ENCODE data around the gene HADHA. TPM values are rescaled to one million over a fixed set of nuclear protein-coding genes. Genes with fewer than 3 reads are reported as not detected.

HADHA gene
- total RNA-seq, 3 donors from 2014 or later (not counting 1 experiment from before 2014, with no cell fraction given), result 66.6 to 76.1 (median 68.9) TPM

DNA sequence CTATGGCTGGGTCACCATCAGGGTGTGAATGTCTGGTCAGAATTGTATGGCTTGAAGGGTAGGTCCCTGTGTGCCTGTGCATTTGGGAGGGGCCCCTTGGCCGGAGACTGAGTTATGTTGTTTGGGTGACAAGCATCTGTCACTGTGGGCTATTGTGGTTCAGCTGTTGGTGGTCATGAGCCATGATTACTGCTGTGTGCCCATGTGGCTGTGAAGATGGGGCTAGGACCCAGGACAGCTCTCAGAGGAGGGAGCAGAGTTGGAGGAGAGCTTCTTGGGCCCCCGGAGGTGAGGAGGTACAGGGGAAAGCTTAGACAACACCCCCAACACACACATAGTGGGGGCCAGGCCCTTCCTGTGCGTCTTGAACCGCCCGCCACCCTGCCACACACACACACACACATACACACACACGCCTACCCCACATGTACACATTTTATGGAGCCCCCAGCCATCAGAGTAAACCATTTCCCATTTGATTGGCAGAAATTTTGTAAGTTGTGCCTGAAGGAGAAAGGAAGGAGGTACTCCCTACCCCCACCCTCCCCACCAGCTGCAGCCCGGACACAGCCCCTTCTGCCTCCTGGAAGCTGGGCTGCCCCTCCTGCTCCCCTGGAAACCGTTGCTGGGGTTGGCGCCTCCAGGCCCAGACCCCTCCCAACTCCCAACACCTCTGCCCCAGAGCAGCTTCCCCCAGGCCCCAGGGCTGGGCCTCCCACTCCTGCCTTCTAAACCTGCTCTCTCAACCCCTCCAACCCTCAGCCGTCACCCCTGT, 69.6 kb downstream of the HADHA start:
- H3K4me3 Mint-ChIP-seq, result peak overlapping the region; percentile 83

DNA sequence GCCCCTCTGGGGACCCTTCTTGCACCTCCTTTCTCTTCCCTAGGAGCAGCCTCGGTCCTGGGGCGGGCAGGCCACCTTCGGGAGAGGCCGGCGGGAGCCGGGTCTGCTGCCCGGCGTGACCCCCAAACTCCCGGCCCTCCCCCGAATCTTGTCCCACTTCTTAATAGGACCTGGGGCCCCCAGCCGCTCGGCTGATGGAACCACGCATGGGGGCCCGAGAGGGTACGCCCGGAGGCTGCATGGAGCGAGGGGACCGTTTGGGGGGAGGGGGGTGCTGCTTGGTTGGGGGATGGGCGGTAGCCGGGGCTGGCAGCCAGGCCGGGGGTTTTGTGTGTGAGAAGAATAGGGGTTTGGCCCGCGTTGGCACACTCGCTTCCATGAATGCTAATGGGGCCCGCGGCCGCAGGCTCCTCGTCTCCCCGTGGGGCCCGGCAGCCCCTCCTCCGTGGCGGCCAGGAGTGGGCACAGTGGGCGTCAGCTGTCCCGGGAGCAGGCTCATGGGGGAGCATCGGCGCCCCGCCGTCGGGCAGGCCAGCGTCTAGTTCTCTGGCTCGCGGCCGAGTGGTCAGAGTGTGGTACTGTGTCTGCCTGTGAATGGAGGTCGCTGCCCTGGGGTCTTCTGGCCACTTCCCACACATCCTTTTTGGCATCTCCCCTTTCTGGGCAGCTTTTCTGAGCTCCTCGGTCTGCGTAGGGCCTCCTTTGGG, 70.5 kb downstream of the HADHA start:
- Mint-ChIP-seq H3K27me3 (ENCODE audit: low read depth in 2 of 2) (peaks cover 40 to 48% of the 10 kb centered on the region in 2 donors), H3K4me3 (peak overlapping the region; percentile 83), H3K9me3 (no peaks in the 10 kb centered on the region), H3K27ac (peak overlapping the region in 1 of 2 donors; percentile 67), H3K36me3 (no peaks in the 10 kb centered on the region), H3K4me1 (peaks cover 17 to 27% of the 10 kb centered on the region in 2 donors)
- Histone ChIP-seq H3K4me3 (ENCODE audit: low read length) (no peak overlapping the region), H3K27ac (ENCODE audit: low read length) (no peak overlapping the region), H3K4me1 (ENCODE audit: control insufficient read depth, insufficient read depth, low read length) (peaks cover 27% of the 10 kb centered on the region), H3K36me3 (ENCODE audit: control insufficient read depth, insufficient read depth, low read length) (no peaks in the 10 kb centered on the region), H3K27me3 (ENCODE audit: control insufficient read depth, insufficient read depth, low read length) (peaks cover 22% of the 10 kb centered on the region), H3K9me3 (ENCODE audit: control insufficient read depth, insufficient read depth, low read length) (no peaks in the 10 kb centered on the region)
- TF ChIP-seq, protein P1, sequence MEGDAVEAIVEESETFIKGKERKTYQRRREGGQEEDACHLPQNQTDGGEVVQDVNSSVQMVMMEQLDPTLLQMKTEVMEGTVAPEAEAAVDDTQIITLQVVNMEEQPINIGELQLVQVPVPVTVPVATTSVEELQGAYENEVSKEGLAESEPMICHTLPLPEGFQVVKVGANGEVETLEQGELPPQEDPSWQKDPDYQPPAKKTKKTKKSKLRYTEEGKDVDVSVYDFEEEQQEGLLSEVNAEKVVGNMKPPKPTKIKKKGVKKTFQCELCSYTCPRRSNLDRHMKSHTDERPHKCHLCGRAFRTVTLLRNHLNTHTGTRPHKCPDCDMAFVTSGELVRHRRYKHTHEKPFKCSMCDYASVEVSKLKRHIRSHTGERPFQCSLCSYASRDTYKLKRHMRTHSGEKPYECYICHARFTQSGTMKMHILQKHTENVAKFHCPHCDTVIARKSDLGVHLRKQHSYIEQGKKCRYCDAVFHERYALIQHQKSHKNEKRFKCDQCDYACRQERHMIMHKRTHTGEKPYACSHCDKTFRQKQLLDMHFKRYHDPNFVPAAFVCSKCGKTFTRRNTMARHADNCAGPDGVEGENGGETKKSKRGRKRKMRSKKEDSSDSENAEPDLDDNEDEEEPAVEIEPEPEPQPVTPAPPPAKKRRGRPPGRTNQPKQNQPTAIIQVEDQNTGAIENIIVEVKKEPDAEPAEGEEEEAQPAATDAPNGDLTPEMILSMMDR (IDR thresholded peaks at IDR 0.05), result no peak
- intact Hi-C loops (cut with micrococcal nuclease), result loop anchor here (5.0 kb wide), 1 partner anchor 158 kb away; no protein-coding TSS in a partner anchor
- ATAC-seq, result no peak
- no peak for DNase-seq
- WGBS (ENCODE audit: insufficient coverage), result 33% methylated on average over 45 of the region's 46 CpGs

More for the DNA sequence above, 69.6 kb downstream of the HADHA start:
- ATAC-seq, result peak; percentile 62 to 81 (median 75)
- Mint-ChIP-seq H3K27ac (peak overlapping the region in 1 of 2 donors; percentile 67), H3K27me3 (ENCODE audit: low read depth in 2 of 2) (peaks cover 40 to 46% of the 10 kb centered on the region in 2 donors), H3K4me1 (peaks cover 22 to 35% of the 10 kb centered on the region in 2 donors), H3K9me3 (no peaks in the 10 kb centered on the region), H3K36me3 (no peaks in the 10 kb centered on the region)
- DNase-seq, result no peak
- Histone ChIP-seq H3K27me3 (ENCODE audit: control insufficient read depth, insufficient read depth, low read length) (peaks cover 24% of the 10 kb centered on the region), H3K27ac (ENCODE audit: low read length) (no peak overlapping the region), H3K4me3 (ENCODE audit: low read length) (no peak overlapping the region), H3K36me3 (ENCODE audit: control insufficient read depth, insufficient read depth, low read length) (no peaks in the 10 kb centered on the region), H3K4me1 (ENCODE audit: control insufficient read depth, insufficient read depth, low read length) (peaks cover 34% of the 10 kb centered on the region), H3K9me3 (ENCODE audit: control insufficient read depth, insufficient read depth, low read length) (no peaks in the 10 kb centered on the region)
- intact Hi-C loops (cut with micrococcal nuclease), result loop anchor here (5.0 kb wide), 1 partner anchor 157 kb away; no protein-coding TSS in a partner anchor
- WGBS (ENCODE audit: insufficient coverage), result 69% methylated on average over 8 of the region's 10 CpGs
- TF ChIP-seq, protein P1 (IDR thresholded peaks at IDR 0.05), result no peak

DNA sequence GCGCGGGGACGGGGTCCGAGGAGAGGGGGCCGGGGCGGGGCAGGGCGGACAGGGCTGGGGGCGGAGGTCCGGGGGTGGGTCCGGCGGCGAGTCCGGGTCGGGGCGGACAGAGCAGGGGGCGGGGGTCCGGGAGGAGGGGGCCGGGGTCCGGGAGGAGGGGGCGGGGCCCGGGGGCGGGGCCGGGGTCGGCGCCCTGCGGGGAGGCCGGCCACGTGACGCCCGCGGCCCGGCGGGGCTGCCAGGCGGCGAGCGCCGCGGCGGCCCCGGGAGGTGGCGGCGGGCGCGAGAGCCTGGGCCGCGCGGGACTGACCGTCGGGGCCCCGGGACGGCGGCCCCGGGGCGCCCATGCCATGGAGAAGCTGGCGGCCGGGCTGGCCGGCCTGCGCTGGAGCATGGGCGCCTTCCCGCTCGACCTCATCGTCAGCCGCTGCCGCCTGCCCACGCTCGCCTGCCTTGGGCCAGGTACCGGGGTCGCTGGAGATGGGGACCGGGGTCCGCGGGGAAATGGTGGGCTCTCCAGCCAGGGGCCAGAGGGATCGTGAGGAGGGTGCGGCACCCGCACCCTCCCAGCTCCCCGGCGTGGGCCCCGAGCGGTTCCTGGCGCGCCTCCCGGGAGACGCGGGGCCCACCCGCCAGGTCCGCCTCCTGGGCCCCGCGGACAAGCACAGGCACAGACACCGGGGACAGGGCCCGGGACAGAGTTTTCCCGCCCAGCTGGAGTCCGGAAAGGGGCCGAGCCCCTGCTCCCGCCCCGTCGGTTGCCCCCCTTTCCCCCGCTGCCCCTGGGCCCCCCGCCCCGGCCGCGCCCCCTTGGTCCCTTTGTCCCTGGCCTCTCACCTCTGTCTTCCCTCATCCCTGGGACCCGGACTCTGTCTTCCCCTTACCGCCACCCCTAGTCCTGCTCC, 71.3 kb downstream of the HADHA start, which contains the start of gene GAREM2:
GAREM2 (plus strand) TSS at position 218 of the 905 bp plus-strand sequence; CDS start at position 351, 133 bp downstream.
- peak in 2 of 3 donors; percentile 12 to 27 for ATAC-seq
- Histone ChIP-seq H3K27ac (ENCODE audit: low read length) (no peak within 1 kb of the TSS), H3K4me3 (ENCODE audit: low read length) (no peak within 1 kb of the TSS), H3K9me3 (ENCODE audit: control insufficient read depth, insufficient read depth, low read length) (no peaks in the 10 kb centered on the region), H3K27me3 (ENCODE audit: control insufficient read depth, insufficient read depth, low read length) (peaks cover 22% of the 10 kb centered on the region), H3K4me1 (ENCODE audit: control insufficient read depth, insufficient read depth, low read length) (peaks cover 22% of the 10 kb centered on the region), H3K36me3 (ENCODE audit: control insufficient read depth, insufficient read depth, low read length) (no peaks in the 10 kb centered on the region)
- intact Hi-C loops (cut with micrococcal nuclease), result loop anchor here (5.0 kb wide), 1 partner anchor 159 kb away; no protein-coding TSS in a partner anchor
- H3K4me1 Mint-ChIP-seq, result peaks cover 17 to 24% of the 10 kb centered on the region in 2 donors
- 1% methylated on average over 82 of the region's 102 CpGs for WGBS (ENCODE audit: insufficient coverage)
- peaks cover 40 to 48% of the 10 kb centered on the region in 2 donors for H3K27me3 Mint-ChIP-seq (ENCODE audit: low read depth in 2 of 2)
- DNase-seq, result no peak
- H3K27ac Mint-ChIP-seq, result peak within 1 kb of the TSS in 1 of 2 donors; percentile 47
- H3K9me3 Mint-ChIP-seq, result no peaks in the 10 kb centered on the region
- no peaks in the 10 kb centered on the region for H3K36me3 Mint-ChIP-seq
- TF ChIP-seq, protein P1 (IDR thresholded peaks at IDR 0.05), result no peak
- peak within 1 kb of the TSS; percentile 94 for H3K4me3 Mint-ChIP-seq
